Activated CD8-positive, alpha-beta memory T cell treated with anti-CD3 and anti-CD28 coated beads, Interleukin-2, amount 50 U/mL, for 48 hours (primary cell): Measurements from ENCODE around the gene DUSP12.

Experiments
- DNase-seq: peaks from one replicate; pipeline ENCODE4 v3.0.0-alpha.2; 2020

The DUSP12 gene

DNA sequence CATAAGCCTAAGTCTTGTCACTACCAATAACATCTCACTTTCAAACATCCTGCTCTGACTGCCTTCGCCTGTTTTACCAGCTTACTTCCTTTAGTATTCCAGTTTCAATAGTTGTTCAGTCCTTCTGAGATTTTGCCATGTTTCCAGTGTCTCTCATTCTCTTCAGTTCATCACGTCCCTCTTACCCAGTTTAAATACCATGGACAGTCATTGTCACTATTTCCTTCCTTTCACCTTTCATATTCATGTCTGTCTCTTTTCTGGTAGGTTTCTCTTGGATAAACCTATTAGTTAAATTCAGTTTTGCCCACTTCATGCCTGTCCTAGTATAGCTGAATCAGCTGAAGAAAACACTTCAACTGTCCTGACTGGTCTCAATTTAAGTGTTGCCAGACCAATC is 22.4 kb downstream of the DUSP12 start:
- DNase-seq = no peak

DNA sequence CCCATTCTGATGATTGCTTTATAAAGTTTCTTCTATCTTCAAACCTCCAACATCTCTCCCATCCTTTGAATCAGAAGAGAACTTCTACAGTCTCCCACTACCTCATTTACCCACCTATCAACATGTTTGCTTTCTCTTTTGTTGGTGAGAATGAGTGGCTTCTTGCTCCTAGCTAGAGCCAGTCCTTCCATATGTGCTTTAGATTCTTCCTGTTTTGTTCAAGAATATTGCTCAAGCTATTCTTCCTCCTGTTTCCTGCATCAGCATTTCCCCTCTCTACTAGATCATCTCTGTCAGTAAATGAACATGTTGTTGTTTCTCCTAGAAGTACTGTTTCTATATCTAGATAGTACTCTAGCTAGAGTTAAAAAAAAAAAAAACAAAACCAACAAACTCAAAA is 22.8 kb downstream of the DUSP12 start:
- no peak for DNase-seq

DNA sequence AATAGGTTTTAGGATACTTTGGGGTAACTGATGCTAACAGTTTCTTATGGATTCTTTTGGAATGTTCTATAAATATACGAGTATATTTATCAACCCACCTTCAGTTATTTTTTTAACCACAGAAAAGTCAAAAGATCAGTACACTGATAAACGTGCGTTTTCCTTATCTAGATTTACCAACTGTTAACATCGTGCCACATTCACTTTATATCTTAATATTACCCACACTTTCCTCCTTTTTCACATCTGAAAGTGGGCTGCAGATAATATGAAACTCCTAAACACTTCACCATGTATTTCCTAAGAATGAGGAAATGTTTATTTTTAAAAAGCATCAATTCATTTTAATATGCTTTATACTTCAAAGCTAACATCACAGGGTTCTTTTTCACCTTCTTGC is 24.2 kb downstream of the DUSP12 start:
- DNase-seq = no peak

DNA sequence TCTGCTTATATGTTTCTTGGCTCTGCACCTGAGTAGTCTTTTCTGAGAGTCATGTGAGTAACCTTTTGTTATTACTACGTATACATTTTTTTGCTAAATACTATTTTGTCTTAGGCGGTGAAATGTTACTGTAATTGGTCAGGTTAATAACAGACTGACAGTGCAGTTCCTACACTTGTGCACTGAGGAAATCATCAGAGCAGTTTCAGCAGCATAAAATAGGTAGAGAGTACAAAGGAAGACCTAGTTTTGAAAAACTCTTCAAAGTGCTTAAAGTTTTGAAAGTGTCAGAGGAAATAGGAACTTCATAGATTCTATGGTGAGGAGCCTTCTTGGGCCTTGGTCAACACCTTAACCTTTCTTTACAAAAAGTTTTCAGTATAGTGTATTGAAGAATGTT is 27.7 kb downstream of the DUSP12 start:
- DNase-seq = no peak

DNA sequence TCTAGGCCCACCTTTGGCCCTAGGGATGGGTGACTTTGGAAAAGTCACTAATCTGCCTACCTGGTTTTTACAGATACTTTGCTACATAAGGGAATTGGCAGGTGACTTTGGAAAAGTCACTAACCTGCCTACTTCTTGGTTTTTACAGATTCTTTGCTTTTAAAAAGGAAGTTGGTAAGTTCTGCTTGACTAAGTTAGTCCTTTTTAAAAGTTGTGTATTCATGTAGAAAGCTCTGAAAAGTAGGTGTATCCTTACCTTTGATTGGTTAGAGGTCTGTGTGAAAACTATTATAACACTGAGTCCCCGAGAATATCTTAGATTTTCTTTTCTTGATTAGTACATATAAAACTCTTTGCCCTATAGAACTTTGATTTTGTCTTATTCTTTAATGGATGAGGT is 28.9 kb downstream of the DUSP12 start:
- no peak for DNase-seq

DNA sequence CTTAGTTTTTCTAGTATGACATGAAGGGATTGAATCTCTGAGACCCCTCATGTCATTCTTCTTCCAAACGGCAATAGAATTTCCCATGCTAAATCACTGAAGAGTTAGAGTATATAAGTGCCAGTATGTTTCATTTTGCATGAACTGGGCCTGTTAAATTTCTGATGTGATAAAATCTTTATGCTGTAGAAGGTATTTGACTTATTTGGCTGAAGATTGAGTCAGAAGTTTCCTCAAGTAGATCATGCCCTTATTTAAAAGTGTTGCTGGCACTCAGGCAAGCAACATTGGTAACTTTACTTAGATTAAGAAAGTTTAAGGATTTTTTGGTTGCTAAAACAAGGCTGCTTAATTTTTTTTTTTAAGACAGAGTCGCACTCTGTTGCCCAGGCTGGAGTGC is 29.8 kb downstream of the DUSP12 start:
- no peak for DNase-seq

DNA sequence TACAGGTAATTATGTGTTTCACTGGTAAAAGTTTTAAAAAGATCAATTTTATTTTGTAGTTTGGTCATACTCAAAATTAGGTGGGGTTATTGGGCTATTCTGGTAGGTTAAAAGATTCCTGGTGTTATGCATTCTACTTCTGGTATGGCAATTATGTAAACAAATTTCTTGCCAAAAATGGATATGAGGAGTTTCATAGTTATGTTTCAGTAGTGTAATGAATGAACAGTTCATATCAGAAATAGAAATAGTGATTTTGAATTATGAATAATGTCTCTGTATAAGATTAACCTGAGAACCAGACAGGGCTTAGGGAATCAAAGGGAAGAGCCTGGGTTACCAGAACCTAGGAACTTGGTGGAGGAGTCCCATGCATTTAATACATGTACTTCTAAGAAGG is 32.4 kb downstream of the DUSP12 start:
- DNase-seq = no peak

DNA sequence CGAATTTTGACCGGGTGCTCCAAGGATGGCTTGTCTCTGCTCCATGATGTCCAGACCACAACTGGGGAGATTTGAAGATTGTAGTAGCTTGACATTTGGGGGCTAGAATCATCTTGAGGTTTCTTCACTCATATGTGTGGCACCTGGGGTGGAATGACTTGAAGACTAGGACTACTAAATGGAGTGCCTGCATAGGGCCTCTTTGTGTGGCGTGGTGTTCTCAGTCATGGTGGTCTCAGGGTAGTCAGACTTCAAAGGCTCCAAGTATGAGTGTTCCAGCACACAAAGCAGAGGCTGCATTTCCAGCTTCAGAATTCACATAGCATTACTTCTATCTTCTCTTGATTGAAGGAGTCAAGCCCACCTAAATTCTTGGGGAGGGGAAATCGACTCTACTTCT is 33.3 kb downstream of the DUSP12 start:
- DNase-seq = no peak

DNA sequence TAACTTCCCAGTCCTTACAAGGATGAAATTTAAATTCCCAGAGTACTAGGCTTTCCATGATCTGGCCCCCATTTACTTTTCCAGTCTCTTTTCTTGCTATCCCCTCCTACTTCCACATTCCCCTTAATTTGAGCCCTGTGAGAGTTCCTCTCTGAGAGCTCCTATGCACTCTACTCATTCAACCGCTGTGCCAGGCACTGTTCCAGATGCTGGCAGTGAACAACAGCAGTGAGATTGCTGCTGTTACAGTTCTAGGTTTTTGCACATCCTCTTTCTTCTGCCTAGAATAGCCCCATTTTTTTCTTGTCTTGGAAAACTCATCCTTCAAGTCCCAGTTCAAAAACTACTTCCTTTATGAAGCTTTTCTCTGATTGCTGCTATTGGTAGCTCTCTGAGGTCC is 35.4 kb downstream of the DUSP12 start:
- DNase-seq = no peak

DNA sequence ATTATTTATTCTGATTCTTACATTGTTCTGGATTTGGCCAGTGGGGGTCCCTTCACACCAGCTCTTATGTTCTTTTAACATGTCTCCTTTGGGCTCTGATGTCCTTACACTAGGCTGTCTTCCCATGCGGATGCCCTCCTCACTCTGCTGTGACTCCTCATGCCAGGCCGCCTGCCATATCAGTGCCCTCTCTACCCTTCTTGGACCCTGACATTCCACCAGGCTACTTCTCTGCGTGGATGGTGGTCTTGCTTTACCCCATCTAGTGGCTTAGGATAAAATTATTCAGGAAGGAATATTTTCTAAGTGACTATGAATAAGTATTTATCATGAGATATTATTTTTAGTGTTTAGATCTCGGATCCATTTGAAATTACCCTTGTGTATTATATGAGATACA is 37.8 kb downstream of the DUSP12 start:
- no peak for DNase-seq

DNA sequence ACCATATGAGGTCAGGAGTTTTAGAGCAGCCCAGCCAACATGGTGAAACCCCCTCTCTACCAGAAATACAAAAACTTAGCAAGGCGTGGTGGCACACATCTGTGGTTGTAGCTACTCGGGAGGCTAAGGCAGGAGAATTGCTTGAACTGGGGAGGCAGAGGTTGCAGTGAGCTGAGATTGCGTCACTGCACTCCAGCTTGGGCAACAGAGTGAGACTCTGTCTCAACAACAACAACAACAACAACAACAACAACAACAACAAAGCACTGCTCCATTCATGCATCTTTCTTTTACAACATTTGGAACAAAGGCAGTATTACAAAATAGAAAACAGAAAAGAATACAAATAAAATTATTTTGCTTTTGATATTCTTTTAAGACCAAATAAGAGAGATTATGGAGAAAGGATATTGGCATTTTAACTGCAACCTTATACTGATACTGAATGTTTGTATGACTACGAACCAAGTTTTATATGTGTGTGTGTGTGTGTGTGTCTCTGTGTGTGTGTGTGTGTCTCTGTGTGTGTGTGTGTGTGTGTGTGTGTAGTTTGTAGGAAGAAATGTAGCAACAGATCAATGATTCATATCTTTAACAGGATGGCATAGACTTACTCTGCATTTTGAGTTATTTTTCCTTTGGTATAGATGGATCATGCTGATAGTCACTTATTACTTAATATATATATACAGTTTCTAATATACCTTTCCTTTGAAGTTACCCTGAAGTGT is 41.2 kb downstream of the DUSP12 start:
- no peak for DNase-seq

DNA sequence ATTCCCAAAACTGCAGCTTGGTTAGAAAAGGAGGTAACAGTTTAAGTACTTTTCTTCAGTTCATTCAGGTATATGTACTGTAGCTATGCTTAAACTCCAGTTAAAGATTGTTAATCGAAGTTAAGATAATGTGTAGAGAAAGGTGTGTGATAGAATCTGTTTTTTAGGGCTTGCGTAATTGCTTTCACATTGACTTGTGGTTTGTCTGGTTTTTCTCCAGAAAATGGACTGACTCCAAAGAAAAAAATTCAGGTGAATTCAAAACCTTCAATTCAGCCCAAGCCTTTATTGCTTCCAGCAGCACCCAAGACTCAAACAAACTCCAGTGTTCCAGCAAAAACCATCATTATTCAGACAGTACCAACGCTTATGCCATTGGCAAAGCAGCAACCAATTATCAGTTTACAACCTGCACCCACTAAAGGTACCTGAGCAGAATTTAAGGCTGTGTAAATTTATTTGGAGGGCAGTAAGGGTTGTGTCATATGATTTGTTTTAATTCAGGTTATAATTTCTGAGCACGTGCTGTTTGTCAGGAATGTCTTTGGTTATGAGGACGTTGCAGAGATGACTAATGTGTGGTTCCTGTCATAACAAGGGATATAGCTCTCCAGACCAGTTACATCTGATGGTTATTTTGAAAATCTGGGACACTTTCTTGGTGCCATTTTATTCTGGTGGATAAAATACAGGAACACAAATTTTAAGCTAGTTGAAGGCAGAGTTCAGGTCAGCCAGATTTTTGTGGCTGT is 42.5 kb downstream of the DUSP12 start:
- DNase-seq = no peak

DNA sequence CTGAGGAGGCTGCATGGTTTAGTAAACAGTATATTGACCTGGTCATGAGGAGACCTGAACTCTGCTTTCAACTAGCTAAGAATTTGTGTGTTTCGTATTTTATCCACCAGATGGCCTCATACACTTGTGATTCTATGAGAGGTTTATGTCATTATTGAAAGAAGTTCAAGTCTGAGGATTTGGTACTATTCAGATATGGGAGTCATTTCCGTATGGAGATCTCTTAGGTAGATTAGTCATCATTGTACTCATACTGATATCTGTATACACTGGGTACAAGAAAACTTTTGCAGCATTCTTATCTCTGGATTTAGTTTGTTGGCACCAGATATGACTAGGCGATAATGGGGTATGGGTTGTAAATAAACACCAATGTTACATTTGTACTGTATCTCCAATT is 43.2 kb downstream of the DUSP12 start:
- DNase-seq = no peak

DNA sequence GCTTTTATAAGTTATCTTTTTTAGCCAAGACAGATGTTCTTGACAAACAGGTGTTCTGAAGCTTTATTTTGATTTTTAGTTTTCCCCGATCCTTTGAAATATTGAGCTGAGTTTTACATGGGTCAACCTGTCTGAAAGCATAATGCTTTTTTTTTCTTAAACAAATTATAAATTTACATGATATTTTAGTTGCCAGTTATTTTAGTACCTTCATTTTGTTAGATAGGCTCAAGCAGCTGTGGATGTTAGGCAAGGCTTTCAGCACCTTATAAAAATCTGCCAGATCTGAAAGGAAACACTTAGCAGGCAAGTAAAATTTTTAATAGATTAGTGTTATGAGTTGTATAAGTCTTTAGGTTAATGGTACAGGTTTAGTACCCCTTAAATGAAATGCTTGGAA is 50.2 kb downstream of the DUSP12 start:
- no peak for DNase-seq

DNA sequence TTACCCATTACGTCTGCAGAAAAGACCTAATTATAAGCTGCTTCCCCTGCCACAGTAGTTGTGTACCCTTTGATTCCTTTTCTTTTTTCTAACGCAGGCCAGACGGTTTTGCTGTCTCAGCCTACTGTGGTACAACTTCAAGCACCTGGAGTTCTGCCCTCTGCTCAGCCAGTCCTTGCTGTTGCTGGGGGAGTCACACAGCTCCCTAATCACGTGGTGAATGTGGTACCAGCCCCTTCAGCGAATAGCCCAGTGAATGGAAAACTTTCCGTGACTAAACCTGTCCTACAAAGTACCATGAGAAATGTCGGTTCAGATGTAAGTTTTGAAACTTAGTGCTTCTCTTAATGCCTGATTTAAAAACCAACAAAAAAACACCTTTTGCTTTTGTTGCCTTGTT is 52.4 kb downstream of the DUSP12 start:
- DNase-seq = no peak

DNA sequence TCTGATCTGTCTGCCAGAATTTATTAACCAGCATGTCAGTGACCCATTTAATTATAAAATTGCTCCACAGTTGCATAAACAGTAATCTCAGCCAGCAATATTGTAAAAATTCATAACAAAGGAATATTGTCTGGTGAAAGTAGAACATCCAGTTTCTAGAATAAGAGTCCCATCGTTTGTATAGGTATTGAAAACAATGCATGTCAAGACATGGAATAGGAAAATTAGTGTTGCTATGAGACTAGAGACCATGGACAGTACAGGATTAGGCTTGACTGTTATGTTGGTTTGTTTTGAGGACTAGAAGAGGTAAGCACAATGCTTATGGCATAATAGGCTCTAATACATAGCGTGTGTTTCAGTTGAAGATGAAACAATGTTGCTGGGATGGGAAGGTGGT is 53.6 kb downstream of the DUSP12 start:
- DNase-seq = no peak

DNA sequence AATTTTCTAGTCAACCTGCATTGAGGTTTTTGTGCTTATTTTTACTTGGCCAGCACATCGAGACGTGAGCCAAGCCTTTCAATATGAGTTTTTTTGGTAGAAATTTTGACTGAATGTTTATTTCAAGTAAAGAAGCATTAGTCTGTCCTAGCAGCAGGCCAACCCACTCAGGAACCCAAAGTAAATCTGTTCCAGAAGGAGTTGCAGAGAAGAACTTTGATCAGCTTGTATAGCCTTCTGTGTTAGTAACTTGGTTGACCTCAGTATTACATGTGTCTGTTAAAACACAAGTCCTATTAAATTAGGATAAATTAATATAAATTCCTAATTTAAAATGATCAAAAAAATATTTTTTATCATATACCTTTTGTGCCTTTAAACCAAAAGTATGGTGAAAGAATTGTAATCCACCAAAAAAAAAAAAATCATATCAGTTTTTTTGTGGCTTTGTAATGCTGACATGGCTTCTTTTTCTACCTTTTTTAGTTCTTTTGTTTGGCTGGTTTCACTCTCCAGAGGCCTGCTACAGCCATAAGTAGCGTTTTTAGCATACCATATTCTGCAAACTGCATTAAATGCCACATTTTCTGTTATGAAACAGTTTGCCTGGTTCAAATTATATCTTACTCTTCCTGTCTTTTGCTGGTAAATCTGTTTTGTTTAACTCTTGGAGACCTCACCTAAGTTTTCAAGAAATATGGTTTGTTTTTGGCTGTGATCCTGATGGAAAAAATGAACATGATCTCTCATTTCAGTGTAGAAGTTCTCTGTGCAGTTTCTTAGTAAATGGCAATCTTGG is 56.0 kb downstream of the DUSP12 start:
- DNase-seq = no peak
